HepG2 (cell line): ENCODE measurements around the gene GTF2F2. TPM values are rescaled to one million over a fixed set of nuclear protein-coding genes. Genes with fewer than 3 reads are reported as not detected.

ENCODE experiments used
- CREB1 ChIP-seq, 2 experiments: fragments of 450-650 bp in 1 of 2; IDR thresholded peaks; 2 replicates each; pipeline ENCODE4 v1.6.1; 2016 to 2017; ENCODE audit warnings: control low read depth in 1 of 2, mild to moderate bottlenecking in 1 of 2, missing compliant biosample characterization in 1 of 2, missing genetic modification characterization in 1 of 2
- DMAP1 ChIP-seq: IDR thresholded peaks from 2 replicates; pipeline ENCODE4 v1.6.1; 2016
- ESRRA ChIP-seq: sonication (generic); formaldehyde crosslinking; IDR thresholded peaks from 2 replicates; pipeline ENCODE4 v1.5.1; 2020; ENCODE audit warnings: mild to moderate bottlenecking, low read depth, missing genetic modification reagents
- GABPB1 ChIP-seq: IDR thresholded peaks from 2 replicates; pipeline ENCODE4 v1.6.1; 2016; ENCODE audit warnings: mild to moderate bottlenecking, missing genetic modification reagents, moderate library complexity, missing compliant biosample characterization
- KDM4B ChIP-seq: sonication (generic); formaldehyde crosslinking; IDR thresholded peaks from 2 replicates; pipeline ENCODE4 v1.4.0; 2020; ENCODE audit warnings: missing genetic modification reagents
- POLR2AphosphoS2 ChIP-seq: IDR thresholded peaks from 2 replicates; pipeline ENCODE4 v1.6.1; 2011; ENCODE audit warnings: low read depth, low read length, improper control_type of control experiment
- RNF2 ChIP-seq: fragments of 450-650 bp; conservative IDR thresholded peaks from 2 replicates; pipeline ENCODE4 v1.6.1; 2016; ENCODE audit warnings: low read depth
- TBP ChIP-seq: sonication (generic); formaldehyde crosslinking; IDR thresholded peaks from 2 replicates; pipeline ENCODE4 v1.5.0; 2020; ENCODE audit warnings: missing genetic modification reagents
- ZBTB1 ChIP-seq: sonication (generic); formaldehyde crosslinking; IDR thresholded peaks from 2 replicates; pipeline ENCODE4 v1.4.0; 2020; ENCODE audit warnings: missing genetic modification reagents, borderline replicate concordance
- ZNF776 ChIP-seq: sonication (generic); formaldehyde crosslinking; IDR thresholded peaks from 2 replicates; pipeline ENCODE4 v1.4.0; 2020; ENCODE audit warnings: mild to moderate bottlenecking, missing genetic modification reagents
- polyA plus RNA-seq, 8 experiments: library from polyadenylated mRNA; depleted of rRNA in 3 of 8; stranded (reverse) in 7 of 8; unstranded in 1 of 8; fragments of >200 nt; fragmentation: Illumina TruSeq in 4 of 8; extraction: Trizol in 4 of 8; gene quantifications; 2 replicates each; pipeline versions ENCODE4 v1.2.1 to v1.2.3, GENCODE V29; 2011 to 2016; ENCODE audit warnings: low read depth in 4 of 8, missing spikeins in 1 of 8, mixed read lengths in 1 of 8; ENCODE audit not compliant: insufficient read depth in 1 of 8
- total RNA-seq, 5 experiments: library from RNA; depleted of rRNA; stranded (reverse); fragments of >200 nt; fragmentation: Illumina TruSeq; extraction: Trizol; gene quantifications; 2 replicates each; pipeline ENCODE4 v1.2.3, GENCODE V29; 2016; ENCODE audit warnings: low read depth in 1 of 5
- TF ChIP-seq, protein P1 (sequence below): IDR thresholded peaks from 2 replicates; pipeline ENCODE4 v1.6.1; 2016; ENCODE audit warnings: mild to moderate bottlenecking, missing biosample characterization, missing genetic modification reagents
- TF ChIP-seq, protein P2 (sequence below): fragments of 450-650 bp; IDR thresholded peaks from 2 replicates; pipeline ENCODE4 v1.6.1; 2016
- TF ChIP-seq, protein P3 (sequence below): sonication (generic); formaldehyde crosslinking; IDR thresholded peaks from 2 replicates; pipeline ENCODE4 v1.4.0; 2020; ENCODE audit warnings: missing genetic modification reagents
- TF ChIP-seq, protein P4 (sequence below): IDR thresholded peaks from 2 replicates; pipeline ENCODE4 v1.6.1; 2016; ENCODE audit warnings: low read depth, control low read depth
- TF ChIP-seq, protein P5 (sequence below): sonication (generic); formaldehyde crosslinking; IDR thresholded peaks from 2 replicates; pipeline ENCODE4 v1.4.0; 2020; ENCODE audit warnings: missing genetic modification reagents
- TF ChIP-seq, protein P6 (sequence below): IDR thresholded peaks from 2 replicates; pipeline ENCODE4 v1.6.1; 2018; ENCODE audit warnings: missing genetic modification reagents
- TF ChIP-seq, protein P7 (sequence below): sonication (generic); formaldehyde crosslinking; IDR thresholded peaks from 2 replicates; pipeline ENCODE4 v1.8.1; 2023; ENCODE audit warnings: mild to moderate bottlenecking, missing genetic modification reagents
- TF ChIP-seq, protein P8 (sequence below): sonication (generic); formaldehyde crosslinking; IDR thresholded peaks from 2 replicates; pipeline ENCODE4 v1.5.1; 2020; ENCODE audit warnings: missing genetic modification reagents, mild to moderate bottlenecking, borderline replicate concordance

Gene GTF2F2
- total and polyA plus RNA-seq, 2 of the 13 experiments (the other 11 are each of a cell fraction or from before 2014, with no cell fraction given), result 10.6 to 32.8 TPM

DNA sequence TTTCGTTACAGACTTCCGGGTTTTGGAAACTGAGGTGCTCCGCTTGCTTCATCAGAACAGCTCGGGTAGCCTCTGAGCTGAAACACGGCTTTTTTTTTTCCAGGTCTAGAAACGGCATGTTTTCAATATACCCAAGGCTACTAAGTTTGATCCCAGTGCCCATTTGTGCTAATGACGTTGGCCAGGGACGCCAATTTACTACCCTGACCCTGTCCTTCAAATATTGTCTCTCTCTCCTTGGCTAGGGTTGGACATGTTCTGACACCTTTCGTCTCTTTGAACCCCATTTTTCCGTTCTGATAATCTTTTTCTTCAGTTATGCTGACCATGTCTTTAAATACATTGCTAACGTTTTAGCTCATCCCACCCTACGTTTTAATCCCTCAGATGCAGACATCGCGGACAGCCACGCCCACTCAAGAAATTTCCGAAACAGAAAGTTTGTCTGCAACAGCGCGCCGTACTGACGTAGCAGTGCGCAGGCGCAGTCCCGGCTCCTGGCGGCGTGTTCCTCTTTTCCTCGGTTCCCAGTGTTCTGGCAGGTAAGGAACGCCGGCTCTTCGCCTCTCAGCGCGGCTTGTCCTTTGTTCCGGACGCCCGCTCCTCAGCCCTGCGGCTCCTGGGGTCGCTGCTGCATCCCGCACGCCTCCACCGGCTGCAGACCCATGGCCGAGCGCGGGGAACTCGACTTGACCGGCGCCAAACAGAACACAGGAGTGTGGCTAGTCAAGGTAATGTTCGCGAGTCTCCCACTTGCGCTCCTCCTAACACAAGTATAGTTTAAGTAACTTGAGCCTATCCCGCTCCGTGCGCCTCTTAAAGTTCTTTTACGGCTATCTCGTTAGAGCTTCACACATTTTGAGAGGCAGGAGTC, at the start of gene GTF2F2 (continued):
- TF ChIP-seq, protein P1, sequence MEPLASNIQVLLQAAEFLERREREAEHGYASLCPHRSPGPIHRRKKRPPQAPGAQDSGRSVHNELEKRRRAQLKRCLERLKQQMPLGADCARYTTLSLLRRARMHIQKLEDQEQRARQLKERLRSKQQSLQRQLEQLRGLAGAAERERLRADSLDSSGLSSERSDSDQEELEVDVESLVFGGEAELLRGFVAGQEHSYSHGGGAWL, result peak; percentile 56; the same call in 1 of the 2 replicates
- no peak for TF ChIP-seq ZNF776 (CRISPR knock-in tag)
- peak; percentile 81 for TF ChIP-seq GABPB1
- peak; percentile 85 for TF ChIP-seq CREB1 (IDR thresholded peaks at IDR 0.05)
- peak; percentile 98 for TF ChIP-seq CREB1 (CRISPR knock-in tag; IDR thresholded peaks at IDR 0.05)
- TF ChIP-seq POLR2AphosphoS2, result no peak
- TF ChIP-seq, protein P2, sequence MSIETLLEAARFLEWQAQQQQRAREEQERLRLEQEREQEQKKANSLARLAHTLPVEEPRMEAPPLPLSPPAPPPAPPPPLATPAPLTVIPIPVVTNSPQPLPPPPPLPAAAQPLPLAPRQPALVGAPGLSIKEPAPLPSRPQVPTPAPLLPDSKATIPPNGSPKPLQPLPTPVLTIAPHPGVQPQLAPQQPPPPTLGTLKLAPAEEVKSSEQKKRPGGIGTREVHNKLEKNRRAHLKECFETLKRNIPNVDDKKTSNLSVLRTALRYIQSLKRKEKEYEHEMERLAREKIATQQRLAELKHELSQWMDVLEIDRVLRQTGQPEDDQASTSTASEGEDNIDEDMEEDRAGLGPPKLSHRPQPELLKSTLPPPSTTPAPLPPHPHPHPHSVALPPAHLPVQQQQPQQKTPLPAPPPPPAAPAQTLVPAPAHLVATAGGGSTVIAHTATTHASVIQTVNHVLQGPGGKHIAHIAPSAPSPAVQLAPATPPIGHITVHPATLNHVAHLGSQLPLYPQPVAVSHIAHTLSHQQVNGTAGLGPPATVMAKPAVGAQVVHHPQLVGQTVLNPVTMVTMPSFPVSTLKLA, result no peak
- no peak for TF ChIP-seq TBP (CRISPR knock-in tag)
- TF ChIP-seq, protein P3, sequence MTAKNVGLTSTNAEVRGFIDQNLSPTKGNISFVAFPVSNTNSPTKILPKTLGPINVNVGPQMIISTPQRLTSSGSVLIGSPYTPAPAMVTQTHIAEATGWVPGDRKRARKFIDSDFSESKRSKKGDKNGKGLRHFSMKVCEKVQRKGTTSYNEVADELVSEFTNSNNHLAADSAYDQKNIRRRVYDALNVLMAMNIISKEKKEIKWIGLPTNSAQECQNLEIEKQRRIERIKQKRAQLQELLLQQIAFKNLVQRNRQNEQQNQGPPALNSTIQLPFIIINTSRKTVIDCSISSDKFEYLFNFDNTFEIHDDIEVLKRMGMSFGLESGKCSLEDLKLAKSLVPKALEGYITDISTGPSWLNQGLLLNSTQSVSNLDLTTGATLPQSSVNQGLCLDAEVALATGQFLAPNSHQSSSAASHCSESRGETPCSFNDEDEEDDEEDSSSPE, result peak; percentile 52; the same call in 1 of the 2 replicates
- TF ChIP-seq, protein P4, sequence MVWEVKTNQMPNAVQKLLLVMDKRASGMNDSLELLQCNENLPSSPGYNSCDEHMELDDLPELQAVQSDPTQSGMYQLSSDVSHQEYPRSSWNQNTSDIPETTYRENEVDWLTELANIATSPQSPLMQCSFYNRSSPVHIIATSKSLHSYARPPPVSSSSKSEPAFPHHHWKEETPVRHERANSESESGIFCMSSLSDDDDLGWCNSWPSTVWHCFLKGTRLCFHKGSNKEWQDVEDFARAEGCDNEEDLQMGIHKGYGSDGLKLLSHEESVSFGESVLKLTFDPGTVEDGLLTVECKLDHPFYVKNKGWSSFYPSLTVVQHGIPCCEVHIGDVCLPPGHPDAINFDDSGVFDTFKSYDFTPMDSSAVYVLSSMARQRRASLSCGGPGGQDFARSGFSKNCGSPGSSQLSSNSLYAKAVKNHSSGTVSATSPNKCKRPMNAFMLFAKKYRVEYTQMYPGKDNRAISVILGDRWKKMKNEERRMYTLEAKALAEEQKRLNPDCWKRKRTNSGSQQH (CRISPR knock-in tag), result no peak
- TF ChIP-seq, protein P5, sequence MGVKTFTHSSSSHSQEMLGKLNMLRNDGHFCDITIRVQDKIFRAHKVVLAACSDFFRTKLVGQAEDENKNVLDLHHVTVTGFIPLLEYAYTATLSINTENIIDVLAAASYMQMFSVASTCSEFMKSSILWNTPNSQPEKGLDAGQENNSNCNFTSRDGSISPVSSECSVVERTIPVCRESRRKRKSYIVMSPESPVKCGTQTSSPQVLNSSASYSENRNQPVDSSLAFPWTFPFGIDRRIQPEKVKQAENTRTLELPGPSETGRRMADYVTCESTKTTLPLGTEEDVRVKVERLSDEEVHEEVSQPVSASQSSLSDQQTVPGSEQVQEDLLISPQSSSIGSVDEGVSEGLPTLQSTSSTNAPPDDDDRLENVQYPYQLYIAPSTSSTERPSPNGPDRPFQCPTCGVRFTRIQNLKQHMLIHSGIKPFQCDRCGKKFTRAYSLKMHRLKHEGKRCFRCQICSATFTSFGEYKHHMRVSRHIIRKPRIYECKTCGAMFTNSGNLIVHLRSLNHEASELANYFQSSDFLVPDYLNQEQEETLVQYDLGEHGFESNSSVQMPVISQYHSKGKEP (CRISPR knock-in tag), result no peak
- TF ChIP-seq, protein P6, sequence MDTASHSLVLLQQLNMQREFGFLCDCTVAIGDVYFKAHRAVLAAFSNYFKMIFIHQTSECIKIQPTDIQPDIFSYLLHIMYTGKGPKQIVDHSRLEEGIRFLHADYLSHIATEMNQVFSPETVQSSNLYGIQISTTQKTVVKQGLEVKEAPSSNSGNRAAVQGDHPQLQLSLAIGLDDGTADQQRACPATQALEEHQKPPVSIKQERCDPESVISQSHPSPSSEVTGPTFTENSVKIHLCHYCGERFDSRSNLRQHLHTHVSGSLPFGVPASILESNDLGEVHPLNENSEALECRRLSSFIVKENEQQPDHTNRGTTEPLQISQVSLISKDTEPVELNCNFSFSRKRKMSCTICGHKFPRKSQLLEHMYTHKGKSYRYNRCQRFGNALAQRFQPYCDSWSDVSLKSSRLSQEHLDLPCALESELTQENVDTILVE, result no peak
- 0 out of 2 replicates have a peak, but pooled peaks have one; percentile 19 for TF ChIP-seq ESRRA
- TF ChIP-seq, protein P7, sequence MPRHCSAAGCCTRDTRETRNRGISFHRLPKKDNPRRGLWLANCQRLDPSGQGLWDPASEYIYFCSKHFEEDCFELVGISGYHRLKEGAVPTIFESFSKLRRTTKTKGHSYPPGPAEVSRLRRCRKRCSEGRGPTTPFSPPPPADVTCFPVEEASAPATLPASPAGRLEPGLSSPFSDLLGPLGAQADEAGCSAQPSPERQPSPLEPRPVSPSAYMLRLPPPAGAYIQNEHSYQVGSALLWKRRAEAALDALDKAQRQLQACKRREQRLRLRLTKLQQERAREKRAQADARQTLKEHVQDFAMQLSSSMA (CRISPR knock-in tag), result no peak
- no peak for TF ChIP-seq ZBTB1 (CRISPR knock-in tag)
- TF ChIP-seq, protein P8, sequence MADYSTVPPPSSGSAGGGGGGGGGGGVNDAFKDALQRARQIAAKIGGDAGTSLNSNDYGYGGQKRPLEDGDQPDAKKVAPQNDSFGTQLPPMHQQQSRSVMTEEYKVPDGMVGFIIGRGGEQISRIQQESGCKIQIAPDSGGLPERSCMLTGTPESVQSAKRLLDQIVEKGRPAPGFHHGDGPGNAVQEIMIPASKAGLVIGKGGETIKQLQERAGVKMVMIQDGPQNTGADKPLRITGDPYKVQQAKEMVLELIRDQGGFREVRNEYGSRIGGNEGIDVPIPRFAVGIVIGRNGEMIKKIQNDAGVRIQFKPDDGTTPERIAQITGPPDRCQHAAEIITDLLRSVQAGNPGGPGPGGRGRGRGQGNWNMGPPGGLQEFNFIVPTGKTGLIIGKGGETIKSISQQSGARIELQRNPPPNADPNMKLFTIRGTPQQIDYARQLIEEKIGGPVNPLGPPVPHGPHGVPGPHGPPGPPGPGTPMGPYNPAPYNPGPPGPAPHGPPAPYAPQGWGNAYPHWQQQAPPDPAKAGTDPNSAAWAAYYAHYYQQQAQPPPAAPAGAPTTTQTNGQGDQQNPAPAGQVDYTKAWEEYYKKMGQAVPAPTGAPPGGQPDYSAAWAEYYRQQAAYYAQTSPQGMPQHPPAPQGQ (CRISPR knock-in tag), result 0 out of 2 replicates have a peak, but pooled peaks have one; percentile 21
- TF ChIP-seq RNF2, result peak; percentile 82; the same call in 1 of the 2 replicates
- TF ChIP-seq KDM4B (CRISPR knock-in tag), result peak; percentile 68
- TF ChIP-seq DMAP1 (CRISPR knock-in tag), result peak; percentile 85
